Endothelial cell of umbilical vein (primary cell): ENCODE measurements around the gene AHSP. TPM values are rescaled to one million over a fixed set of nuclear protein-coding genes. Genes with fewer than 3 reads are reported as not detected.
A peak's percentile ranks its signal among the peaks of the same experiment; 100 is the strongest.

Experiments
- BruUV-seq: library from RNA; stranded (reverse); fragments of 400-500 nt; replicated peaks from 2 replicates; lab custom pipeline; 2021; lab: Mats Ljungman, UMichigan
- CTCF ChIA-PET: fragments of 300-600, 350-600 bp; sonication (Branson Sonifier 250); formaldehyde crosslinking; loops from one replicate; lab custom pipeline; 2021; ENCODE audit warnings: antibody characterized with exemption, inconsistent platforms; lab: Charles Lee
- POLR2A ChIA-PET: fragments of 300-600, 350-600 bp; sonication (Branson Sonifier 250); formaldehyde crosslinking; loops from one replicate; lab custom pipeline; 2021; ENCODE audit warnings: antibody characterized with exemption, inconsistent platforms; lab: Charles Lee
- DNase-seq: peaks from one replicate; pipeline ENCODE4 v3.0.0-alpha.2; 2011; ENCODE audit warnings: low read depth, low spot score
- FAIRE-seq: peaks from 2 replicates; lab custom pipeline; 2011; peaks lifted over from hg19 to GRCh38; lab: Jason Lieb, UNC
- H2AFZ ChIP-seq: 2 replicates; pipeline ENCODE4 v1.6.0; 2012; ENCODE audit warnings: low read depth, low read length, control low read depth, inconsistent platforms
- H3K27ac ChIP-seq: 2 replicates; pipeline ENCODE4 v1.5.1; 2011; ENCODE audit warnings: low read depth, mild to moderate bottlenecking, control low read depth, low read length, moderate library complexity; ENCODE audit not compliant: insufficient read depth
- H3K27me3 ChIP-seq, 2 experiments: 2 replicates each; pipeline versions ENCODE4 v1.6.0 to v1.6.1; 2011; ENCODE audit warnings: low read length in 2 of 2, mixed read lengths in 1 of 2; ENCODE audit not compliant: control insufficient read depth in 2 of 2, insufficient read depth in 2 of 2
- H3K36me3 ChIP-seq, 2 experiments: 2 replicates in 1 of 2; 3 replicates in 1 of 2; pipeline ENCODE4 v1.5.1; 2011; ENCODE audit warnings: low read length in 2 of 2, mild to moderate bottlenecking in 1 of 2, moderate library complexity in 1 of 2; ENCODE audit not compliant: control insufficient read depth in 2 of 2, insufficient read depth in 2 of 2; ENCODE audit errors: extremely low read depth in 1 of 2
- H3K4me1 ChIP-seq: 3 replicates; pipeline ENCODE4 v1.5.1; 2011; ENCODE audit warnings: mild to moderate bottlenecking, low read length; ENCODE audit not compliant: control insufficient read depth, insufficient read depth; ENCODE audit errors: extremely low read depth
- H3K4me2 ChIP-seq: 2 replicates; pipeline ENCODE4 v1.6.1; 2011; ENCODE audit warnings: low read length, control low read depth, mixed read lengths; ENCODE audit not compliant: insufficient read depth
- H3K4me3 ChIP-seq, 3 experiments: fragments of 200-600 bp in 1 of 3; sonication (generic), shearing (Covaris generic) in 1 of 3; replicated peaks in 1 of 3; 2 replicates each; pipeline ENCODE4 v1.5.1; 2011 to 2016; ENCODE audit warnings: control low read depth in 3 of 3, low read length in 3 of 3, mild to moderate bottlenecking in 2 of 3, inconsistent platforms in 1 of 3, low read depth in 1 of 3, moderate library complexity in 1 of 3; ENCODE audit not compliant: insufficient read depth in 1 of 3
- H3K79me2 ChIP-seq: 2 replicates; pipeline ENCODE4 v1.6.0; 2012; ENCODE audit warnings: low read length, inconsistent platforms; ENCODE audit not compliant: control insufficient read depth, insufficient read depth
- H3K9ac ChIP-seq: replicated peaks from 2 replicates; pipeline ENCODE3; 2011; ENCODE audit warnings: low read length, control low read depth; ENCODE audit not compliant: insufficient read depth; ENCODE audit errors: extremely low read depth
- H3K9me1 ChIP-seq: replicated peaks from 3 replicates; pipeline ENCODE4 v1.6.0; 2011; ENCODE audit warnings: mild to moderate bottlenecking, low read length; ENCODE audit not compliant: control insufficient read depth, insufficient read depth; ENCODE audit errors: extremely low read depth
- H3K9me3 ChIP-seq: replicated peaks from 2 replicates; pipeline ENCODE4 v1.5.1; 2012; ENCODE audit warnings: low read length, inconsistent platforms; ENCODE audit not compliant: control insufficient read depth, insufficient read depth
- H4K20me1 ChIP-seq: replicated peaks from 2 replicates; pipeline ENCODE3; 2011; ENCODE audit warnings: mild to moderate bottlenecking, low read length; ENCODE audit not compliant: control insufficient read depth, insufficient read depth; ENCODE audit errors: extremely low read depth
- CTCF ChIP-seq, 2 donors: IDR thresholded peaks; 1 replicate in 1 of 2; 2 replicates in 1 of 2; pipeline ENCODE4 v1.5.1; 2011; ENCODE audit warnings: low read length in 2 of 2, mild to moderate bottlenecking in 2 of 2, moderate library complexity in 2 of 2, control low read depth in 1 of 2, inconsistent platforms in 1 of 2, low read depth in 1 of 2; ENCODE audit not compliant: insufficient read depth in 1 of 2; ENCODE audit errors: extremely low read depth in 1 of 2
- FOS ChIP-seq: IDR thresholded peaks from 2 replicates; pipeline ENCODE4 v1.6.1; 2011; ENCODE audit warnings: mild to moderate bottlenecking, low read length, moderate library complexity, borderline replicate concordance; ENCODE audit not compliant: insufficient read depth
- MYC ChIP-seq: IDR thresholded peaks from one replicate; pipeline ENCODE4 v1.6.1; 2011; ENCODE audit warnings: mild to moderate bottlenecking, low read depth, low read length
- POLR2A ChIP-seq: IDR thresholded peaks from 2 replicates; pipeline ENCODE4 v1.6.1; 2012; ENCODE audit warnings: low read depth, mild to moderate bottlenecking, control low read depth, low read length
- POLR2AphosphoS5 ChIP-seq: IDR thresholded peaks from 2 replicates; pipeline ENCODE4 v1.6.1; 2012; ENCODE audit warnings: low read depth, mild to moderate bottlenecking, control low read depth, low read length, moderate library complexity; ENCODE audit not compliant: insufficient read depth
- dilution Hi-C: fragments of 300-500 bp; cut with MboI; formaldehyde crosslinking; loops from one replicate; pipeline ENCODE4 v1.15.0; 2019; ENCODE audit warnings: low sequenced_read_pairs; ENCODE audit not compliant: extremely low pct_ligation_motif_present
- intact Hi-C: fragments of 100-400 bp; cut with micrococcal nuclease; formaldehyde crosslinking; loops from one replicate; pipeline ENCODE4 v1.10.0; 2022
- polyA plus RNA-seq, 4 experiments: library from polyadenylated mRNA; depleted of rRNA in 3 of 4; stranded (reverse) in 3 of 4; unstranded in 1 of 4; fragments of >200 nt; gene quantifications; 2 replicates each; pipeline versions ENCODE4 v1.2.1 to v1.2.3, GENCODE V29; 2011 to 2012; ENCODE audit warnings: missing spikeins in 1 of 4
- total RNA-seq: library from RNA; stranded (reverse); gene quantifications from 2 replicates; pipeline ENCODE4 v1.2.3, GENCODE V29; 2021

Gene AHSP
- total and polyA plus RNA-seq, 2 donors (not counting 3 experiments of a cell fraction or from before 2014, with no cell fraction given), result not detected

GRCh38 chr16:31479751-31480150 is 47.9 kb upstream of the AHSP start:
- POLR2A ChIA-PET, result no interaction called here
- H2AFZ ChIP-seq, result no peak overlapping the region
- no TSS peak for BruUV-seq
- H3K36me3 ChIP-seq, result peaks cover 4 to 13% of the 10 kb centered on the region in 2 experiments
- intact Hi-C loops, result no loop called here
- H3K4me1 ChIP-seq, result peaks cover 10% of the 10 kb centered on the region
- H3K27ac ChIP-seq, result no peak overlapping the region
- H3K79me2 ChIP-seq, result peaks cover 3% of the 10 kb centered on the region
- no peak for DNase-seq
- no peak overlapping the region for H3K9ac ChIP-seq
- TF ChIP-seq POLR2A (peak; percentile 28), FOS (no peak), POLR2AphosphoS5 (peak; percentile 18), CTCF (IDR thresholded peaks at IDR 0.05; ENCODE audit: extremely low read depth in 1 of 2, insufficient read depth in 1 of 2, low read depth in 1 of 2, low read length in 2 of 2) (no peak), MYC (no peak)
- FAIRE-seq, result no peak
- H4K20me1 ChIP-seq, result no peaks in the 10 kb centered on the region
- no peaks in the 10 kb centered on the region for H3K9me3 ChIP-seq
- H3K9me1 ChIP-seq, result no peaks in the 10 kb centered on the region
- H3K4me2 ChIP-seq, result no peak overlapping the region
- CTCF ChIA-PET, result interaction anchor here (3.4 kb wide), 1 partner anchor 20 kb away, joined by 13 read pairs; the partner anchor contains the start of gene ARMC5
- H3K27me3 ChIP-seq, result no peaks in the 10 kb centered on the region
- dilution Hi-C loops, result no loop called here
- no peak overlapping the region for H3K4me3 ChIP-seq
